Gastroesophageal sphincter (tissue), 4 donors: ENCODE data around the gene KDM2A. TPM values are rescaled to one million over a fixed set of nuclear protein-coding genes. Genes with fewer than 3 reads are reported as not detected.

Experiments used
- ATAC-seq: fragments of 150-250 bp; one replicate; pipeline ENCODE4 v1.9.1; 2016; ENCODE audit warnings: mild to moderate bottlenecking, moderate library complexity
- H3K27ac ChIP-seq, 4 donors: fragments of 200-600 bp; sonication (generic) in 3 of 4; 1 replicate in 3 of 4; 2 replicates in 1 of 4; pipeline ENCODE4 v1.5.1; 2016 to 2019
- H3K27me3 ChIP-seq: fragments of 200-600 bp; sonication (generic); one replicate; pipeline ENCODE4 v1.5.1; 2019
- H3K36me3 ChIP-seq, 2 donors: fragments of 200-600 bp; sonication (generic); one replicate each; pipeline ENCODE4 v1.5.1; 2019; ENCODE audit warnings: control low read depth in 1 of 2
- H3K4me1 ChIP-seq, 3 donors: fragments of 200-600 bp; sonication (generic); 1 replicate in 2 of 3; 2 replicates in 1 of 3; pipeline ENCODE4 v1.5.1; 2016 to 2019; ENCODE audit warnings: control low read depth in 2 of 3
- H3K4me3 ChIP-seq, 2 donors: fragments of 200-600 bp; sonication (generic); one replicate each; pipeline ENCODE4 v1.5.1; 2019; ENCODE audit warnings: mild to moderate bottlenecking in 1 of 2, moderate library complexity in 1 of 2
- H3K9me3 ChIP-seq, 3 donors: fragments of 200-600 bp; sonication (generic); one replicate each; pipeline ENCODE4 v1.5.1; 2017 to 2019; ENCODE audit warnings: control low read depth in 2 of 3
- EP300 ChIP-seq: sonication (generic); formaldehyde crosslinking; IDR thresholded peaks from one replicate; pipeline ENCODE4 v1.6.1; 2017; ENCODE audit warnings: antibody characterized with exemption, mild to moderate bottlenecking
- POLR2A ChIP-seq, 2 donors: fragments of 450-650 bp; IDR thresholded peaks; one replicate each; pipeline ENCODE4 v1.6.1; 2017; ENCODE audit warnings: antibody characterized with exemption in 2 of 2, mild to moderate bottlenecking in 2 of 2, moderate library complexity in 1 of 2
- POLR2AphosphoS5 ChIP-seq: sonication (generic); formaldehyde crosslinking; IDR thresholded peaks from one replicate; pipeline ENCODE4 v1.6.1; 2017; ENCODE audit warnings: antibody characterized with exemption
- WGBS, 2 donors: methylation state at CpG; one replicate each; pipeline ENCODE4 v1.1.5; 2018; ENCODE audit warnings: low coverage in 1 of 2; 5-methylcytosine and 5-hydroxymethylcytosine counted together
- total RNA-seq, 4 donors: library from RNA; depleted of rRNA; stranded (reverse); fragments of >200 nt; gene quantifications; one replicate each; pipeline ENCODE4 v1.1.0, GENCODE V29; 2016
- TF ChIP-seq, protein P1 (sequence below), 4 experiments: fragments of 200-600 bp in 2 of 4; fragments of 450-650 bp in 2 of 4; sonication (generic) in 1 of 4; IDR thresholded peaks; one replicate each; pipeline ENCODE4 v1.5.1; 2017 to 2019; ENCODE audit warnings: antibody characterized with exemption in 4 of 4, mild to moderate bottlenecking in 2 of 4, moderate library complexity in 2 of 4

The KDM2A gene
- total RNA-seq, 4 donors from 2014 or later, result 35.4 to 68.0 (median 48.3) TPM

DNA sequence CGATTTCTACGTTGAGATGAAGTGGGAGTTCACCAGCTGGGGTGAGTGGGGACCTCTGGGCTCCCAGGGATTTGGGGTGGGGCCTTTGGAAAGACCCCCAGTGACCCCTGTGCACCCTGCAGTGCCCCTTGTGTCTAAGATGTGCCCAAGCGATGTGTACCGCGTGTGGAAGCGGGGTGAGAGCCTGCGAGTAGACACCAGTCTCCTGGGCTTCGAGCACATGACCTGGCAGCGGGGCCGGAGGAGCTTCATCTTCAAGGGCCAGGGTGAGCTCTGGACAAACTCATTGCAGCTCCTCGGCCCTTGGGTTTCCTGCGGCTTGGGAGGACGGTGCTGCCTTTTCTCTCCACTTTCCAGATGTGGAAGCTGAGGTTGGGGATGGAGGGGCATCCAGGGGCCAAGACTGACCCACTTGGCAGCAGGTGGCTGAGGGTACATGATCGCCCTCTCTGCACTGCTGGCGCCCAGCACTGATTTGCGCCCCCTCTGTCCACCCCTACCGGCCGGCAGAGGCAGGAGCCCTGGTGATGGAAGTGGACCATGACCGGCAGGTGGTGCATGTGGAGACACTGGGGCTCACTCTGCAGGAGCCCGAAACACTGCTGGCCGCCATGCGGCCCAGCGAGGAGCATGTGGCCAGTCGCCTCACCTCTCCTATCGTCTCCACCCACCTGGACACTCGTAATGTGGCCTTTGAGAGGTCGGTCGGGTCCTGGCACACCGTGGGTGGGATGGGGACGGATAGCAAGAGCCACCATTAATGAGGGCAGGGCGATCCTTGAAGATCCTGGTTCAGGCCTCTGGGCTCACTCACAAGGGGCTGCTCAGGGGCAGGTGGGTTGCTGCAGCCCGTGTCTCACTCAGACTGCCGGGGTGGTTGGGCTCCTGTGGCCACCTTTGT is 172.7 kb downstream of the KDM2A start:
- peaks cover 0 to 10% (median 0%) of the 10 kb centered on the region in 3 donors for H3K9me3 ChIP-seq
- no peak overlapping the region for H3K4me3 ChIP-seq
- TF ChIP-seq POLR2AphosphoS5, result no peak
- no peak for TF ChIP-seq EP300
- no peak for ATAC-seq
- H3K4me1 ChIP-seq, result peaks cover 0 to 61% (median 31%) of the 10 kb centered on the region in 3 donors
- 77 to 100% methylated on average over 1 to 4 of the region's 33 CpGs for WGBS, 2 donors
- H3K27me3 ChIP-seq, result no peaks in the 10 kb centered on the region
- peaks cover 0 to 54% of the 10 kb centered on the region in 2 donors for H3K36me3 ChIP-seq
- H3K27ac ChIP-seq, result peak overlapping the region in 1 of 4 donors; percentile 93

DNA sequence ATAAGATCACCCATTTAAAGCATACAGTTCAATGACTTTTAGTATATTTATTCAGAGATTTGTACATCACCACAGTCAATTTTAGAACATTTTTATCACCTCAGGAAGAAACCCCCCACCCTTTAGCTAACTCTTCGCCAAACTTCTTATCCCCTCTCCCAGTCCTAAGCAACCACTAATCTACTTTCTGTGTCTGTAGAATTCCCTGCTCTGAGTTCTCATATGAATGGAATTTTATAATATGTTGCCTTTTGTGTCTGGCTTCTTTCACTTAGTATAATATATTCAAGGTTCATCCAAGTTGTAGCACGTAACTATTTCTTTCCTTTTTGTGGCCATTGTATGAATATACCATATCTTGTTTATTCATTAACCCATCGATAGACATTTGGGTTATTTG is 173.6 kb downstream of the KDM2A start:
- ATAC-seq, result no peak
- Histone ChIP-seq H3K27me3 (no peaks in the 10 kb centered on the region), H3K27ac (no peak overlapping the region), H3K4me1 (peaks cover 0 to 52% (median 23%) of the 10 kb centered on the region in 3 donors), H3K9me3 (peaks cover 0 to 10% (median 0%) of the 10 kb centered on the region in 3 donors), H3K36me3 (peaks cover 0 to 58% of the 10 kb centered on the region in 2 donors), H3K4me3 (no peak overlapping the region)
- WGBS, 2 donors, result 22 to 39% methylated on average over 3 of the region's 3 CpGs
- TF ChIP-seq, protein P1, sequence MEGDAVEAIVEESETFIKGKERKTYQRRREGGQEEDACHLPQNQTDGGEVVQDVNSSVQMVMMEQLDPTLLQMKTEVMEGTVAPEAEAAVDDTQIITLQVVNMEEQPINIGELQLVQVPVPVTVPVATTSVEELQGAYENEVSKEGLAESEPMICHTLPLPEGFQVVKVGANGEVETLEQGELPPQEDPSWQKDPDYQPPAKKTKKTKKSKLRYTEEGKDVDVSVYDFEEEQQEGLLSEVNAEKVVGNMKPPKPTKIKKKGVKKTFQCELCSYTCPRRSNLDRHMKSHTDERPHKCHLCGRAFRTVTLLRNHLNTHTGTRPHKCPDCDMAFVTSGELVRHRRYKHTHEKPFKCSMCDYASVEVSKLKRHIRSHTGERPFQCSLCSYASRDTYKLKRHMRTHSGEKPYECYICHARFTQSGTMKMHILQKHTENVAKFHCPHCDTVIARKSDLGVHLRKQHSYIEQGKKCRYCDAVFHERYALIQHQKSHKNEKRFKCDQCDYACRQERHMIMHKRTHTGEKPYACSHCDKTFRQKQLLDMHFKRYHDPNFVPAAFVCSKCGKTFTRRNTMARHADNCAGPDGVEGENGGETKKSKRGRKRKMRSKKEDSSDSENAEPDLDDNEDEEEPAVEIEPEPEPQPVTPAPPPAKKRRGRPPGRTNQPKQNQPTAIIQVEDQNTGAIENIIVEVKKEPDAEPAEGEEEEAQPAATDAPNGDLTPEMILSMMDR (IDR thresholded peaks at IDR 0.05), result no peak
- TF ChIP-seq POLR2A (IDR thresholded peaks at IDR 0.05) (no peak), EP300 (no peak), POLR2AphosphoS5 (no peak)

DNA sequence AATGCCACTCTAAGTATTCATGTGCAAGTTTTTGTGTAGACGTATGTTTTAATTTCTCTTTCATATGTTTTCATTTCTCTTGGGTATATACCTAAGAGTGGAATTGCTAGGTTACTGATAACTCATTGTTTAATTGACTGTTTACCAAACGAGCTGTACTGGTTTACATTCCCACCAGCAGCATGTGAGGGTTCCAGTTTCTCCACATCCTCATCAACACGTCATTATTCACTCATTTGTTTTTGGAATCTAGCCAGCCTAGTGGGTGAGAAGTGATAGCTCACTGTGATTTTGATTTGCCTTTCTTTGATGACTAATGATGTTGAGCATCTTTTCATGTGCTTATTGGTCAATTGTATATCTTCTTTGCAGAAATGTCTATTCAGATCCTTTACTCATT is 174.0 kb downstream of the KDM2A start:
- Histone ChIP-seq H3K27me3 (no peaks in the 10 kb centered on the region), H3K4me3 (no peak overlapping the region), H3K27ac (no peak overlapping the region), H3K4me1 (peaks cover 0 to 47% (median 19%) of the 10 kb centered on the region in 3 donors), H3K9me3 (peaks cover 0 to 10% (median 0%) of the 10 kb centered on the region in 3 donors), H3K36me3 (peaks cover 0 to 62% of the 10 kb centered on the region in 2 donors)
- TF ChIP-seq, protein P1 (IDR thresholded peaks at IDR 0.05), result no peak
- no peak for TF ChIP-seq EP300
- no peak for TF ChIP-seq POLR2AphosphoS5
- TF ChIP-seq POLR2A (IDR thresholded peaks at IDR 0.05), result no peak
- no peak for ATAC-seq
- WGBS, 2 donors, result 0 to 19% methylated on average over 3 of the region's 3 CpGs

DNA sequence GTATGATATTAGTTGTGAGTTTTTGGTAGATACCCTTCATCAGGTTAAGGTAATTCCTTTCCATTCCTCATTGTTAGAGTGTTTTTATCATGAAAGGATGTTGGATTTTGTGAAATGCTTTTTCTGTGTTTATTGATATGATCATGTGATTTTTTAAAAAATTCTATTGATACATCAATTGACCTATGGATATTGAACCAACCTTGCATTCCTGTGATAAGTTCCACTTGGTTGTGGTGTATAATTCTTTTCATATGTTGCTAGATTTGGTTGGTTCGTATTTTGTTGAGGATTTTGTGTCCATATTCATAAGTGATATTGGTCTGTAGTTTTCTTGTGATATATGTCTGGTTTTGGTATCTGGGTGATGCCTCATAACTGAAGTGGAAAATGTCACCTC is 176.8 kb downstream of the KDM2A start:
- Histone ChIP-seq H3K27ac (no peak overlapping the region), H3K27me3 (no peaks in the 10 kb centered on the region), H3K9me3 (peaks cover 0 to 10% (median 0%) of the 10 kb centered on the region in 3 donors), H3K4me3 (no peak overlapping the region), H3K36me3 (peaks cover 0 to 83% of the 10 kb centered on the region in 2 donors), H3K4me1 (peaks cover 0 to 29% (median 6%) of the 10 kb centered on the region in 3 donors)
- no peak for ATAC-seq
- 100% methylated on average over 1 of the region's 1 CpG for WGBS, 2 donors
- TF ChIP-seq POLR2A (IDR thresholded peaks at IDR 0.05), result no peak
- TF ChIP-seq, protein P1 (IDR thresholded peaks at IDR 0.05), result no peak
- TF ChIP-seq EP300, result no peak
- no peak for TF ChIP-seq POLR2AphosphoS5

DNA sequence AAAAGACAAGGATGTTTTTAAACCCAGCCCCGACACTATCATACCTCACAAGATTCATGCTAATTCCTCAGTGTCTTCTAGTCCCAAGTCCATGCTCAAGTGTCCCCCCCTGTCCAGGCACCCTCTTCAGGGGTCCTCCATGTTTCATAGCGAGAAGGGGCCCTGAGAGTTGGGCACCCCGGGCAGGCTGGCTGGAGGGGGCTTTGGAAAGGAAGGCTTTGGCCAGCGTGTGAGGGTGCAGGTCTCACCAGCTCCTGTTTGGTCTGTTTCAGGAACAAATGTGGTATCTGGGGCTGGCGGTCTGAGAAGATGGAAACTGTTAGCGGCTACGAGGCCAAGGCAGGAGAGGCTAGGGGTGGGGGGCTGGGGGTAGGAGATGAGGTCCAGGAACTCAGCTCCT is 179.7 kb downstream of the KDM2A start:
- Histone ChIP-seq H3K4me3 (no peak overlapping the region), H3K27ac (no peak overlapping the region), H3K27me3 (no peaks in the 10 kb centered on the region), H3K4me1 (peaks cover 0 to 19% (median 9%) of the 10 kb centered on the region in 3 donors), H3K9me3 (peaks cover 0 to 10% (median 0%) of the 10 kb centered on the region in 3 donors), H3K36me3 (peaks cover 0 to 79% of the 10 kb centered on the region in 2 donors)
- TF ChIP-seq EP300, result no peak
- TF ChIP-seq, protein P1 (IDR thresholded peaks at IDR 0.05), result no peak
- TF ChIP-seq POLR2A (IDR thresholded peaks at IDR 0.05), result no peak
- no peak for TF ChIP-seq POLR2AphosphoS5
- ATAC-seq, result no peak
- WGBS, 2 donors, result 80 to 89% methylated on average over 1 of the region's 7 CpGs
